ENCODE results near the gene TP53INP2.
A peak's percentile ranks its signal among the peaks of the same experiment; 100 is the strongest.

TP53INP2 gene

DNA sequence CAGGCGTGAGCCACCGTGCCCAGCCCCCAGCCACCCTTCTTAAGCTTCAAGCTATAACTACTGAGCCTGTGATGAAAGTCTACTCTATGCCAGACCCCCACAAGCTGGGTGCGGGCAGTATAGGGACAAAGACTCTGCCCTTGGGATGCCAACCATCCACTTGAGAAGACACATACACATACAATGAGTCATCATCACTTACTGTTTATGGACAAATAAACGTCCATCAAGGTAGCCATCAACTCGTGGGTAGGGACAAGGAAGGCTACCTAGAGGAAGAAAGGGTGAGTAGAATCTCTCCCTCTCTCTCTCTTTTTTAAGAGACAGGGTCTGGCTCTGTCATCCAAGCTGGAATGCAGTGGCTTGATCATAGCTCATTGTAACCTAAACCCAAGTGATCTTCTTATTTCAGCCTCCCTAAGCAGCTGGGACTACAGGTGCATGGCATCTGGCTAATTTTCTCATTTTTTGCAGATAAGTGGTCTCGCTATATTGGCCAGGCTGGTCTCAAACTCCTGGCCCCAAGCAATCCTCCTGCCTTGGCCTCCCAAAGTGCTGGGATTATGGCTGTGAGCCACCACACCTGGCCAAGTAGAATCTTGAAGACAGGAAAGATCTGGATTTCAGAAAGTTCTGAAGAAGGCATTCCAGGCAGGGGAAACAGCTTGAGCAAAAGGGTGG, 2.6 kb upstream of the TP53INP2 start:
- peaks cover 15% of the 10 kb centered on the region for H3K4me1 ChIP-seq (ENCODE audit: insufficient read depth, poor library complexity, severe bottlenecking)
- no peak for ATAC-seq (ENCODE audit: low read depth)
- H3K27me3 ChIP-seq (ENCODE audit: insufficient read depth, poor library complexity, severe bottlenecking) = no peaks in the 10 kb centered on the region
- H3K27ac ChIP-seq (ENCODE audit: poor library complexity, severe bottlenecking) = no peak overlapping the region
- no peaks in the 10 kb centered on the region for H3K9me3 ChIP-seq (ENCODE audit: severe bottlenecking)
- TF ChIP-seq, protein P1, sequence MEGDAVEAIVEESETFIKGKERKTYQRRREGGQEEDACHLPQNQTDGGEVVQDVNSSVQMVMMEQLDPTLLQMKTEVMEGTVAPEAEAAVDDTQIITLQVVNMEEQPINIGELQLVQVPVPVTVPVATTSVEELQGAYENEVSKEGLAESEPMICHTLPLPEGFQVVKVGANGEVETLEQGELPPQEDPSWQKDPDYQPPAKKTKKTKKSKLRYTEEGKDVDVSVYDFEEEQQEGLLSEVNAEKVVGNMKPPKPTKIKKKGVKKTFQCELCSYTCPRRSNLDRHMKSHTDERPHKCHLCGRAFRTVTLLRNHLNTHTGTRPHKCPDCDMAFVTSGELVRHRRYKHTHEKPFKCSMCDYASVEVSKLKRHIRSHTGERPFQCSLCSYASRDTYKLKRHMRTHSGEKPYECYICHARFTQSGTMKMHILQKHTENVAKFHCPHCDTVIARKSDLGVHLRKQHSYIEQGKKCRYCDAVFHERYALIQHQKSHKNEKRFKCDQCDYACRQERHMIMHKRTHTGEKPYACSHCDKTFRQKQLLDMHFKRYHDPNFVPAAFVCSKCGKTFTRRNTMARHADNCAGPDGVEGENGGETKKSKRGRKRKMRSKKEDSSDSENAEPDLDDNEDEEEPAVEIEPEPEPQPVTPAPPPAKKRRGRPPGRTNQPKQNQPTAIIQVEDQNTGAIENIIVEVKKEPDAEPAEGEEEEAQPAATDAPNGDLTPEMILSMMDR (IDR thresholded peaks at IDR 0.05; ENCODE audit: poor library complexity, severe bottlenecking) = no peak
- H3K4me3 ChIP-seq (ENCODE audit: severe bottlenecking) = no peak overlapping the region
- no peaks in the 10 kb centered on the region for H3K36me3 ChIP-seq (ENCODE audit: low read depth)
- no peak for DNase-seq (ENCODE audit: low spot score)

DNA sequence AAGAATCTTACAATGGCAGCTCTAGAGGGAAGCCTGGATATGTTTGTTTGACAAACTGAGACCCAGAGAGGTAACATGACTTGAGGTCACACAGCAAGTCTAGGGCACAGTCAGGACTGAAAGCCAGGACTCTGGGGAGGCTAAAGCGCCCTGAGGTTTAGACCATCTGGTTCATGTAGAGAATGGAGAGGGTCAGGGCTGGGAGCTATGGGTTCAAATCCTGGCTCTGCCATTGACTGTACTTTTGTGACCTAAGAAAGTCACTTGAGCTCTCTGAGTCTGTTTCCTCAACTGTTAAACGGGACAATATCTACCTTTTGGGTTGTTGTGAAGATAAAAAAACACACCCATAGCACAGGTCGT, 1.1 kb upstream of the TP53INP2 start:
- Histone ChIP-seq H3K4me3 (ENCODE audit: severe bottlenecking) (peak overlapping the region; percentile 90), H3K36me3 (ENCODE audit: low read depth) (no peaks in the 10 kb centered on the region), H3K9me3 (ENCODE audit: severe bottlenecking) (no peaks in the 10 kb centered on the region), H3K27ac (ENCODE audit: poor library complexity, severe bottlenecking) (no peak overlapping the region), H3K27me3 (ENCODE audit: insufficient read depth, poor library complexity, severe bottlenecking) (no peaks in the 10 kb centered on the region), H3K4me1 (ENCODE audit: insufficient read depth, poor library complexity, severe bottlenecking) (peaks cover 15% of the 10 kb centered on the region)
- ATAC-seq (ENCODE audit: low read depth) (no peak), DNase-seq (ENCODE audit: low spot score) (no peak)
- TF ChIP-seq, protein P1 (IDR thresholded peaks at IDR 0.05; ENCODE audit: poor library complexity, severe bottlenecking) = no peak

DNA sequence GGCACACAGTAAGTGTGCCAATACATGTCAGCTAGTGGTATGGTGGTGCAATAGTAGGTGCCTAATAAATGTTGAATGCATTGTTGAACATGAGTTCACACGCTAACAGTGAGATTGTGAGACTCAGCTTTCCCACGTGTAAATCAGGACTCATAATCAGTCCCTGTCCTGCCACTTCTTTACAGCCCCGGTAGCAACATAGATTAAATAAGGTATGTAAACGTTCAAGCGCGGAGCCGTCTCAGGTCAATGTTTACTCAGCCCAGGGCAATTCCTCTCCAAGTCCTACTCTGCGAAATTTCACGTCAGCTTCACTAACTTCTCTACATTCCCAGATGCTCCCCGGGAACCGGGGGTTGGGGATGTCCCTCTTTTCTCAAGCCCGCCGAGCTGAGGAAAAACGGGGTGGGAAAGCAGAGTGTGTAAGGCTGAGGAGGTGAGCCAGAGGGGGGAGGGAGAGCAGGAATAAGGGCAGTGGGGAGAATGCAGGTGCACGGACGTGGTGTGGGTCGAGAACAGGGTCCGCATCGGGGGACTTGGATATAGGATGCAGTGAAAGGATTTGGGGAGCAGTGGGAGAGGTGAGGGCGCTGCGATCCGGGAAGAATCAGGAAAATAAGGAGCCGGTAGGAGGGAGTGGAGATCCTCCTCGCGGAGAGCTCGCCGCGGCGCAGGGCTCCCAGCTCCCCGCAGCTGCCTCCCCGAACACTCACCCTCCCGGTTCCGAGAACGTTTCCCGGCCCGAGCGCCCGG, 544 bp upstream of the TP53INP2 start:
- DNase-seq (ENCODE audit: low spot score) = no peak
- H3K27me3 ChIP-seq (ENCODE audit: insufficient read depth, poor library complexity, severe bottlenecking) = no peaks in the 10 kb centered on the region
- peak; percentile 15 for ATAC-seq (ENCODE audit: low read depth)
- H3K9me3 ChIP-seq (ENCODE audit: severe bottlenecking) = no peaks in the 10 kb centered on the region
- TF ChIP-seq, protein P1 (IDR thresholded peaks at IDR 0.05; ENCODE audit: poor library complexity, severe bottlenecking) = no peak
- peak overlapping the region; percentile 41 for H3K27ac ChIP-seq (ENCODE audit: poor library complexity, severe bottlenecking)
- H3K4me1 ChIP-seq (ENCODE audit: insufficient read depth, poor library complexity, severe bottlenecking) = peaks cover 15% of the 10 kb centered on the region
- no peaks in the 10 kb centered on the region for H3K36me3 ChIP-seq (ENCODE audit: low read depth)
- peak overlapping the region; percentile 90 for H3K4me3 ChIP-seq (ENCODE audit: severe bottlenecking)

DNA sequence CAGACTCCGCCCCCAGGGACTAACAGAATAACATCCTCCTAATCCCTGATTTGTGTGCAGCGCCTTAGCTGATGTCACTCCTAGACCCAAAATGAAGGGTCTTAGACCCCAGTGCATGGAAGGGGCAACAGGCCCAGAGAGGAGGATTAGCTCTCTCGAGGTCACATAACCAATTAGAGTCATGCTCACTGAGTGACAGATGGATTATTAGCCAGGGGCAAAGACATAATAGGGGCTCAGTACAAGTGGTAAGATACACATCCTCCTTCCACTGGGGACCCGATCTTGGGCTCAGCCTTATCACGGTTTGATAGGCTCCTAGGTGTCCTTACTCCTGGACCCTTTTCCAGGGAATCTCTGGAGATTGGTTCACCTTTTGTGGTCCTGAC, 858 bp downstream of the TP53INP2 start:
- peak overlapping the region; percentile 41 for H3K27ac ChIP-seq (ENCODE audit: poor library complexity, severe bottlenecking)
- ATAC-seq (ENCODE audit: low read depth) (peak; percentile 0), DNase-seq (ENCODE audit: low spot score) (no peak)
- TF ChIP-seq, protein P1 (IDR thresholded peaks at IDR 0.05; ENCODE audit: poor library complexity, severe bottlenecking) = no peak
- peaks cover 15% of the 10 kb centered on the region for H3K4me1 ChIP-seq (ENCODE audit: insufficient read depth, poor library complexity, severe bottlenecking)
- H3K27me3 ChIP-seq (ENCODE audit: insufficient read depth, poor library complexity, severe bottlenecking) = no peaks in the 10 kb centered on the region
- no peaks in the 10 kb centered on the region for H3K9me3 ChIP-seq (ENCODE audit: severe bottlenecking)
- H3K36me3 ChIP-seq (ENCODE audit: low read depth) = no peaks in the 10 kb centered on the region
- peak overlapping the region; percentile 90 for H3K4me3 ChIP-seq (ENCODE audit: severe bottlenecking)
